Endometrial microvascular endothelial cells (primary cell): ENCODE measurements around the gene OSBPL3. TPM values are rescaled to one million over a fixed set of nuclear protein-coding genes. Genes with fewer than 3 reads are reported as not detected.

Experiments used
- in situ Hi-C: cut with HindIII; loops from 2 replicates; pipeline ENCODE4 v1.10.0; 2017; ENCODE audit warnings: low sequenced_read_pairs, low pct_unique_long_range_greater_than_20kb; ENCODE audit errors: inconsistent ontology term
- total RNA-seq: library from RNA; depleted of rRNA; stranded (reverse); fragments of >200 nt; gene quantifications from one replicate; pipeline ENCODE4 v1.2.3, GENCODE V29; 2015; ENCODE audit errors: inconsistent ontology term

The OSBPL3 gene
- total RNA-seq, 1 donor from 2014 or later, result 20.3 TPM

DNA sequence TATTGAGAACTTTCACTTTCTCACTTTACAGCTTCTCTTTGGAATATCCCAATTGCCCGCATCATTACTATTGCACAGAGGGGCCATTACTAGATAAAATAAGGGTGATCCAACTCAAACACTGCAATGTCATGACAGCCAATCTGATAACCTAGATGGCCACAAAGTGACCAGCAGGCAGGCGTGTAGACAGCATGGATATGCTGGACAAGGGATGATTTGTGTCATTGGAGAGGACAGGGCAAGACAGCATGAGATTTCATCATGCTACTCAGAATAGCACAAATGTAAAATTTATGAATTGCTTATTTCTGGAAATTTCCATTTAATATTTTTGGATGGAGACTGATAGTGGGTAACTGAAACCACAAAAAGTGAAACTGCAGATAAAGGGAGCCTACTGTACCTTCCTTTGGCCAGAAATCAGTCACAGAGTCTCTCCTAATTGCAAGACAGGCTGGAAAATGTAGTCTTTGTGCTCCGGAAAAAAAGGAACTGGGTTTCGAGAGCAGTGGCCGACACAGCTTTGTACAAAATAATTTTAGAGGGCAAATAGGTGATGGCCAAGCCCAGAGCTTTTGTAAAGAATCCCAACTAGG, 216.6 kb downstream of the OSBPL3 start:
- in situ Hi-C loops, result no loop called here

DNA sequence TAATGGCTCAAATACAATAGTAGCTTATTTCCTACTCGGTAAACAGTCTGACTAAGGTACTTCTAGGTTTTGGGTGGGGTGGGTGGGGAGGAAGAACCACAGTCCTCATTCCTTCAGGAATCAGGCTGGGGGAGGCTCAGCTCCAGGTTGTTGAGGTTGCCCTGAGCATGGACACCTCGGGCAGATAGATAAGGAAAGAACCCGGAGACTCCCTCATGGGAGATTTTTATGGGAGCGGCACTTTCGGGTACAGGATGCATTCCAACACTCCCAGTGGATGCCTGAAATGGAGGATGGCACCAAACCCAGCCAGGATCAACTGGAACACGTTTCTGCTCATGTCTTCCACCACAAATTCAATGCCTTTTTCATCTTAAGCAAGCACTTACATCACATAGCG, 217.2 kb downstream of the OSBPL3 start:
- in situ Hi-C loops, result no loop called here

- in situ Hi-C loops, result no loop called here
Observed at GRCh38 chr7:24760968-24761367, 219.0 kb downstream of the OSBPL3 start.

DNA sequence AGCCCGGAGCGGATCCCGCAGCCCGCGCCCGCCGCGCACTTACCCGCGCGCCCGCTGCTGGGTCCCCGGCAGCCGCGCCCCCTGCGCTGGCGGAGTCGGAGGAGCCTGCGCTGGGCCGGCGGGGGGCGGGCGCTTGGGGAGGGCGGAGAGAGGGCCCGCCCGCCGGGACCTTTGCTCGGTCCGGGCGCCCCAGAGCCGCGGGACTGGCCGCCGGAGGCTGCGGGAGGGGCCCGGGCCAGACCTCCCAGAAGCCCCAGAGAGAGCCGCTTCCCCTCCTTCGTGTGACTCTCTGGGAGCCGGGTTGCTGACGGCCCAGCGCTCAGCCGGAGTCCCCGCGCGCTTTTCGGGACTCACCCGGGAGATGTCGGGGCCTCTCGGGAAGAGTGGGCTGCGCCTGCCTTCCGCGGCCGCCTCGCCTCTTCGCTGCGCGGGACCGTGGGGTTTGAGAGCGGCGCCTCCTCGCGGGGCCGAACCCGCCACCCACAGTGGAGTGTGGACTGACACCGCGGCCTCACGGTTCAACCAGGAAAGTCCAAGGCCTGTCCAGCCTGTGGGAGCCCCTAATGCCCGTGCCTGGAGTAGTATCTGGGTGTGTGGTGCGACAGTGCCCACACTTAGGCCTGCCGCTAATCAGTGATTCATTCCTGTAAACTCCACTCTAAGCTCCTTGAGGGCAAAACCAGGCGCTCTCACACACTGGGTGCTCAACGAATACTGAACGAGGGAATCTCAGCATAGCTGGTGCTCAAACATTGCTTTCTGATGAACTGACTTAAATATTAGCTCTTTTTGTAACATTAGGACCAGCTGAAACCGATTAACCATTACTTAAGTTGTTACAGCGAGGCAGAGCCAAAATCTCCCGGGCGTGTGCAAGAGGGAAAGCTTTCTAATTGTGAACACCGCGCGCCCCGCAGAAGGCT, 222.4 kb downstream of the OSBPL3 start, which contains the start of gene GSDME:
GSDME (minus strand) TSS at position 112 of the 923 bp plus-strand sequence. CDS start 7,690 bp downstream, outside the sequence.
- in situ Hi-C loops, result no loop called here

DNA sequence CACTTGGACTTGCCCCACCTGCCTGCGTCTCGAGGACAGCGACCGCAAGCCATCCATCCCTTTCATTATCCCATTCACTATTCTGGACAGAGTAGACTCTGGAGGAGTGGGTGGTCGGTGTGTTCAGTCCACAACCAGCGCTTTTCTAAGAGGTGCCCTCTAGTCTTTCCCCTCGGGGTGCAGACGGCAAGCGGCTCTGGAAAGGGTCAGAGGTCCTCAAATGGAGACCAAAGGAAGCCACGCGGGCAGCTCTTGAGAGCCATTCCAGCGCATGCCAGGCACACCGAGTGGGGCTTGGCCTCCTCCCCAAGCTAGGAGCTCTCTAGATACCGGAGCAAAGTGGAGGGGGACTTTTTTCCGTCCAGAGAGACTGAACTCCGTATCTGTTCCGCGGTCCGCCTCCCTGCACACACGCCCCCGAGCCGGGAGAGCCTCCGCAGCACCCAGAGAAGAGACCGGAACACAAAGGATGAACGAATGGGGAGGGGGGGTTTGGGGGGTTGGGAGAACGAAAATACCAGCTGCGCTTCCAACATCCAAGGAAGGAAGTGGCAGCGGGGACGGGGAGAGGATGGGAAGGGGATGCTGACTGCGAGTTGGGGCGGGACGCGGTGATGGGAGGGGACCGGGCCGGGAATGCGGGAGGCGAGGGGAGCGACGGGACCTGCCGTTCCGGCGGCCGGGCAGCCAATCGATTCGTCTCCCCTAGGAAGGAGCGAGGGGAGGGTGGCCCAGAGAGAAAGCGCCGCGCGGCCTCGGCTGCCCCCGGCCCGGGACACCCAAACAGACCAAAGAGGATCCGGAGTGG, 223.2 kb downstream of the OSBPL3 start:
- in situ Hi-C loops, result no loop called here

GRCh38 chr7:24755541-24756407, 224.2 kb downstream of the OSBPL3 start:
- in situ Hi-C loops, result no loop called here

- in situ Hi-C loops, result no loop called here
Observed at GRCh38 chr7:24754906-24755506, 225.0 kb downstream of the OSBPL3 start.

DNA sequence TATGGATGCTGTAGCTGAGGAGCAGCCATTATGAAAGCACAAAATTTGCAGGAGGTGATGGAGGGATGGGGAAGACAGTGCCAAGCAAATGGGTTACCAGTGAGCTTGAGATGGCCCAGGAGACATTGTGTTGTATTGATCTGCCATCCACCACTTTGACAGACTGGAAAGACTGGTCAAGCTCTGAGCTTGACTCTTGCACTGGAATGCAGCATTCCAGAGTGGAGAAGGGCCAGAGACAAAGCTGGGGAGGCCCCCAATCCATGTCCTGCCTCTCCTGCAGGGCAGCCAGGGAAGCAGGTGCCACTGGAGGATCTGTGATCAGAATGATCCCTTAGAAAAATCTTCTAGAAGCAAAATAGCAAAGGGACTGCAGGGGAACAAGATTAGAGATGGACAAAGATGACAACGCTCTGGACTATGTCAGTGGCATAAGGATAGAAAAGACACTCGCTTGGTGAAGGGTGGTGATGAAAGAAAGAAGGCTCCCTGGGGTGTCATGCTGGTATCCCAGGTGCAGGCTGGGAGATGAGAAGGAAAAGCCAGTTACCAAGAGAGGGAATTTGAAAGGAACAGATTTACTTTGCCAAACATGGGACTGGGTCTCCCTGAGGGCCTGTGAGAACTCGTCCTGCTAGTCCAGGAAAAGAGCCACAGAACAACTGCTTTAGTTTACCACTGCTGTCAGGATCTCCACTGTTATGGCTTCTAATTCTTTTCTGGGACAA, 227.7 kb downstream of the OSBPL3 start:
- in situ Hi-C loops, result no loop called here

DNA sequence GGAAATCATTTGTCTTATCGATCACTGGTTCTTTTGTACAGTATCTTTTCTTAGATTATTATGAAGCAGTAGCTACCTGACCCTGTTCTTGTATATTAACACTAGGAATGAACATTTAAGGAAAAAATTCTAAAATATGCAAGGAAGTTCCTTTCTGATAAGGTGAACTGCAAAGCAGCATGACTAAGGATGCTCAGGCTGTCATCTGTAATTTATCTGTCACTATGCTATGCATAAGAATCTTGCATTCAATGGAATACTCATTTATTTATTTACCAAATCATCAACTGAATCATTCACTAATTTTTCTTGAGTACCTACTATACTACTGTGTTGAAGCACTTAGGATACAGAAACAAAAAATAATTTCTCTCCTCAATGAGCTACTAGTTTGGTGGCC, 228.5 kb downstream of the OSBPL3 start:
- in situ Hi-C loops, result no loop called here

- in situ Hi-C loops, result no loop called here
Observed at GRCh38 chr7:24750441-24751055, 229.4 kb downstream of the OSBPL3 start.

GRCh38 chr7:24748521-24748920, 231.5 kb downstream of the OSBPL3 start:
- in situ Hi-C loops, result no loop called here

Other genes starting within 250 kb of the OSBPL3 start
- 46.1 TPM for gene GSDME, start 222.7 kb downstream of the OSBPL3 start, total RNA-seq
- 89.0 TPM for gene CYCS, start 145.1 kb upstream of the OSBPL3 start, total RNA-seq
- gene NPVF, start 248.3 kb upstream of the OSBPL3 start, total RNA-seq, result not detected